ENCODE measurements around the gene SCAMP1.
"Not testable (repeated sequence)": the region's sequence is repeated elsewhere in the genome, so short reads cannot be mapped to it uniquely, and the experiment has no call there.

The SCAMP1 gene

GRCh38 chr5:78360924-78361630, 660 bp downstream of the SCAMP1 start:
- DNase-seq = peak in 42 of 51 donors; percentile 9 to 74 (median 40)

- no peak for DNase-seq
Measured at GRCh38 chr5:78361631-78361993, 1.2 kb downstream of the SCAMP1 start.

GRCh38 chr5:78362220-78362619, 1.8 kb downstream of the SCAMP1 start:
- DNase-seq = no peak

- DNase-seq = no peak
Measured at GRCh38 chr5:78364005-78364404, 3.6 kb downstream of the SCAMP1 start.

- DNase-seq = no peak
Measured at GRCh38 chr5:78367318-78367991, 7.0 kb downstream of the SCAMP1 start.

- no peak for DNase-seq
Measured at GRCh38 chr5:78369680-78370079, 9.3 kb downstream of the SCAMP1 start.

- no peak for DNase-seq
Measured at GRCh38 chr5:78373231-78373630, 12.8 kb downstream of the SCAMP1 start.

GRCh38 chr5:78376315-78376714, 15.9 kb downstream of the SCAMP1 start:
- DNase-seq = no peak

- peak in 1 of 51 donors; percentile 1 for DNase-seq
Measured at GRCh38 chr5:78377056-78377717, 16.8 kb downstream of the SCAMP1 start.

- no peak for DNase-seq
Measured at GRCh38 chr5:78377718-78378105, 17.3 kb downstream of the SCAMP1 start.

- DNase-seq = no peak
Measured at GRCh38 chr5:78387468-78388153, 27.2 kb downstream of the SCAMP1 start.

GRCh38 chr5:78391357-78391756, 30.9 kb downstream of the SCAMP1 start:
- DNase-seq = not testable (repeated sequence)

- no peak for DNase-seq
Measured at GRCh38 chr5:78397831-78398230, 37.4 kb downstream of the SCAMP1 start.

GRCh38 chr5:78399116-78399515, 38.7 kb downstream of the SCAMP1 start:
- no peak for DNase-seq

GRCh38 chr5:78404682-78405293, 44.4 kb downstream of the SCAMP1 start:
- DNase-seq = no peak

GRCh38 chr5:78405829-78406750, 45.7 kb downstream of the SCAMP1 start:
- DNase-seq = no peak

GRCh38 chr5:78407458-78407857, 47.0 kb downstream of the SCAMP1 start:
- no peak for DNase-seq

- DNase-seq = no peak
Measured at GRCh38 chr5:78411586-78411985, 51.2 kb downstream of the SCAMP1 start.

- no peak for DNase-seq
Measured at GRCh38 chr5:78416677-78417425, 56.4 kb downstream of the SCAMP1 start.

- DNase-seq = peak in 1 of 51 donors; percentile 17
Measured at GRCh38 chr5:78419396-78419795, 59.0 kb downstream of the SCAMP1 start.
